Measurements from ENCODE around the gene DUSP18.

GRCh38 chr22:30637701-30638114 is 30.0 kb downstream of the DUSP18 start:
- TF ChIP-seq, protein P1, sequence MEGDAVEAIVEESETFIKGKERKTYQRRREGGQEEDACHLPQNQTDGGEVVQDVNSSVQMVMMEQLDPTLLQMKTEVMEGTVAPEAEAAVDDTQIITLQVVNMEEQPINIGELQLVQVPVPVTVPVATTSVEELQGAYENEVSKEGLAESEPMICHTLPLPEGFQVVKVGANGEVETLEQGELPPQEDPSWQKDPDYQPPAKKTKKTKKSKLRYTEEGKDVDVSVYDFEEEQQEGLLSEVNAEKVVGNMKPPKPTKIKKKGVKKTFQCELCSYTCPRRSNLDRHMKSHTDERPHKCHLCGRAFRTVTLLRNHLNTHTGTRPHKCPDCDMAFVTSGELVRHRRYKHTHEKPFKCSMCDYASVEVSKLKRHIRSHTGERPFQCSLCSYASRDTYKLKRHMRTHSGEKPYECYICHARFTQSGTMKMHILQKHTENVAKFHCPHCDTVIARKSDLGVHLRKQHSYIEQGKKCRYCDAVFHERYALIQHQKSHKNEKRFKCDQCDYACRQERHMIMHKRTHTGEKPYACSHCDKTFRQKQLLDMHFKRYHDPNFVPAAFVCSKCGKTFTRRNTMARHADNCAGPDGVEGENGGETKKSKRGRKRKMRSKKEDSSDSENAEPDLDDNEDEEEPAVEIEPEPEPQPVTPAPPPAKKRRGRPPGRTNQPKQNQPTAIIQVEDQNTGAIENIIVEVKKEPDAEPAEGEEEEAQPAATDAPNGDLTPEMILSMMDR (IDR thresholded peaks at IDR 0.05 in 2 of 3, conservative IDR thresholded peaks at IDR 0.05 in 1 of 3; ENCODE audit: insufficient read depth in 2 of 3, low read depth in 1 of 3, low read length in 3 of 3) = no peak
- TF ChIP-seq TBP (optimal IDR thresholded peaks at IDR 0.05; ENCODE audit: low read depth, low read length) = no peak
- TF ChIP-seq FOXK2 (conservative IDR thresholded peaks at IDR 0.05 in 1 of 2, IDR thresholded peaks at IDR 0.05 in 1 of 2; ENCODE audit: low read depth in 2 of 2) = no peak
- no peak for TF ChIP-seq TAF1 (IDR thresholded peaks at IDR 0.05; ENCODE audit: control insufficient read depth, extremely low read depth, insufficient read depth, low read length, severe bottlenecking)
- TF ChIP-seq SMAD1 (IDR thresholded peaks at IDR 0.05; ENCODE audit: low read depth, low read length, partially characterized antibody) = no peak
- TF ChIP-seq FOXM1 (IDR thresholded peaks at IDR 0.05; ENCODE audit: low read depth) = no peak
- TF ChIP-seq FOXM1 (CRISPR knock-in tag; IDR thresholded peaks at IDR 0.05; ENCODE audit: low read depth) = no peak
- TF ChIP-seq E2F6 (IDR thresholded peaks at IDR 0.05; ENCODE audit: borderline replicate concordance in 1 of 2, extremely low read depth in 1 of 2, insufficient read depth in 1 of 2, insufficient read length in 1 of 2, low read depth in 1 of 2, low read length in 1 of 2, poor library complexity in 1 of 2, severe bottlenecking in 1 of 2) = no peak
- TF ChIP-seq, protein P2, sequence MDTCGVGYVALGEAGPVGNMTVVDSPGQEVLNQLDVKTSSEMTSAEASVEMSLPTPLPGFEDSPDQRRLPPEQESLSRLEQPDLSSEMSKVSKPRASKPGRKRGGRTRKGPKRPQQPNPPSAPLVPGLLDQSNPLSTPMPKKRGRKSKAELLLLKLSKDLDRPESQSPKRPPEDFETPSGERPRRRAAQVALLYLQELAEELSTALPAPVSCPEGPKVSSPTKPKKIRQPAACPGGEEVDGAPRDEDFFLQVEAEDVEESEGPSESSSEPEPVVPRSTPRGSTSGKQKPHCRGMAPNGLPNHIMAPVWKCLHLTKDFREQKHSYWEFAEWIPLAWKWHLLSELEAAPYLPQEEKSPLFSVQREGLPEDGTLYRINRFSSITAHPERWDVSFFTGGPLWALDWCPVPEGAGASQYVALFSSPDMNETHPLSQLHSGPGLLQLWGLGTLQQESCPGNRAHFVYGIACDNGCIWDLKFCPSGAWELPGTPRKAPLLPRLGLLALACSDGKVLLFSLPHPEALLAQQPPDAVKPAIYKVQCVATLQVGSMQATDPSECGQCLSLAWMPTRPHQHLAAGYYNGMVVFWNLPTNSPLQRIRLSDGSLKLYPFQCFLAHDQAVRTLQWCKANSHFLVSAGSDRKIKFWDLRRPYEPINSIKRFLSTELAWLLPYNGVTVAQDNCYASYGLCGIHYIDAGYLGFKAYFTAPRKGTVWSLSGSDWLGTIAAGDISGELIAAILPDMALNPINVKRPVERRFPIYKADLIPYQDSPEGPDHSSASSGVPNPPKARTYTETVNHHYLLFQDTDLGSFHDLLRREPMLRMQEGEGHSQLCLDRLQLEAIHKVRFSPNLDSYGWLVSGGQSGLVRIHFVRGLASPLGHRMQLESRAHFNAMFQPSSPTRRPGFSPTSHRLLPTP (IDR thresholded peaks at IDR 0.05; ENCODE audit: borderline replicate concordance, extremely low read depth, insufficient read length) = no peak
- TF ChIP-seq RAD21 (CRISPR knock-in tag; conservative IDR thresholded peaks at IDR 0.05 in 1 of 2, IDR thresholded peaks at IDR 0.05 in 1 of 2) = no peak
- no peak for TF ChIP-seq ZNF785 (CRISPR knock-in tag; IDR thresholded peaks at IDR 0.05)
- no peak for TF ChIP-seq RFX5 (IDR thresholded peaks at IDR 0.05; ENCODE audit: low read depth, low read length)

Data from K562 (cell line).